Spleen (tissue), 7 donors: Measurements from ENCODE around the gene NTSR1.

ENCODE experiments used
- CTCF ChIP-seq, 11 experiments: fragments of 200-600 bp in 7 of 11; fragments of 450-650 bp in 4 of 11; sonication (generic) in 4 of 11; IDR thresholded peaks in 8 of 11; conservative IDR thresholded peaks in 3 of 11; 1 replicate in 7 of 11; 2 replicates in 4 of 11; pipeline versions ENCODE4 v1.4.0 to v1.8.0; 2016 to 2021; ENCODE audit warnings: antibody characterized with exemption in 11 of 11, inconsistent platforms in 4 of 11, mild to moderate bottlenecking in 1 of 11
- POLR2A ChIP-seq, 3 donors: fragments of 450-650 bp; IDR thresholded peaks; one replicate each; pipeline ENCODE4 v1.5.1; 2017; ENCODE audit warnings: antibody characterized with exemption in 3 of 3, mild to moderate bottlenecking in 1 of 3
- POLR2AphosphoS5 ChIP-seq, 3 donors: sonication (generic); formaldehyde crosslinking; IDR thresholded peaks; one replicate each; pipeline ENCODE4 v1.5.1; 2017; ENCODE audit warnings: antibody characterized with exemption in 3 of 3
- donor health status: DM: no; HTN: no; CAD: no; lungs with moderate emphysema.
- donor health status: DM: no; HTN: no; CAD: no.
- donor health status: DM: no; HTN: no; CAD: no.

GRCh38 chr20:62744741-62745191 is 36.1 kb downstream of the NTSR1 start:
- TF ChIP-seq CTCF (IDR thresholded peaks at IDR 0.05 in 8 of 11, conservative IDR thresholded peaks at IDR 0.05 in 3 of 11) (no peak), POLR2A (IDR thresholded peaks at IDR 0.05) (no peak), POLR2AphosphoS5 (IDR thresholded peaks at IDR 0.05) (no peak)
